ENCODE data around the gene KANK4. TPM values are rescaled to one million over a fixed set of nuclear protein-coding genes. Genes with fewer than 3 reads are reported as not detected.

KANK4 gene
- polyA plus RNA-seq (ENCODE audit: insufficient read length), result 10.1 TPM

DNA sequence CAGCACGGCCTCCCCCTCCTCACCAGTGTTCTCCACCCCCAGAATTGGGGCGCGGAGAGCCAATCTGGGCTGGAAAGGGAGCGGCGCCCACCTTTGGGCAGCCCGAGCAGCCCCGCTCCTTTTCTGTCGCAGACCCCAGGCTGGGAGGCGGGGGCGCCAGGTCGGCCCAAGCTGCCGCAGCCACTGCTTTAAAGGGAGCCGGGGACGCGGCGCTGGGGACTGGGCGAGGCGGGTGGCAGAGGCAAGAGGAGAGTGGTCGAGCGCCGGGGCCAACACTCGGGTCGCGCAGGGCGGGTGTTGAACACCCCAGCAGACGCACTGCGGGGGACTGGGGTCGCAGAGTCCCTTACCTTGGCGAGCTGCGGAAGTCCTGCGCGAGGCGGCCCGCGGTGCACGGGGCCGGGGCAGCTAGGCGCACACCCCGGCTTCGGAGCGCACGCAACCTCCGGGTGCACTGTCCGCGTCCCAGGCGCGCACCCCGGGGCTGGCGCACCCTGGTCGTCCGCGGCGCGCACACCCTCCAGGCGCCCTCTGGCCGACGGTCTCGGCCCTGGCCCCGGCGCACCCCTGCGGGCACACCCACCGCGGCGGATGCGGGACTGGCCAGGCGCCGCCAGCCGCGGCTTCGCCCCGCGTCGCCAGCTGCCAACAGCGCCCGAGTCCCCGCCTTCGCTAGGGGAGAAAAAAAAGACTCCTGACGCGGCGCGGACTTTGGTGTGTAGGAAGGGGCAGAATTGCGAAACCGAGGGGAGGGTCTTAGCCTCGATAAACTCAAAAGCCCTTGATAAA is at the start of gene KANK4:
Gene KANK4 (minus strand): TSS at position 679 of the 789 bp plus-strand sequence. CDS start 37,870 bp downstream, outside the sequence.
- DNase-seq (ENCODE audit: low read depth), result no peak

DNA sequence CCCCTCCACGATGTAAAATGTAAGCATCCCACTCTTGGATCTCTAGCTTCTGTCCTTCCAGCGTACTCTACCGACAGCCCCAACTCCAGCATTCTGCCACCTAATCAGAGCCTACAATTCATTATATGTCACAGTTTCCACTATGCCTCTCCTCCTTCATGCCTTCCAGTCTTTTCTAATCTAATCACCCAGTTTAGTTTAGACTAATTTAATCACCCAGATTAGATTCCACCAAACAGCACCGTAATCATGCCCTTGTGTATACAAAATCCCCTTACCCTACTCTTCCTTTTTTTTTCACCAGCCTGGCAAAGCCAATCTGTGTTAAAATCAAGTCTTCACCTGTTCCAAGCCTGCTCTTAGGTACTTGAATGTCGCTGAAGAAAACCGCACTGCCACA is 49.8 kb upstream of the KANK4 start:
- no peak for DNase-seq (ENCODE audit: low read depth)

GRCh38 chr1:62367005-62367557 is 47.8 kb upstream of the KANK4 start:
- no peak for DNase-seq (ENCODE audit: low read depth)

DNA sequence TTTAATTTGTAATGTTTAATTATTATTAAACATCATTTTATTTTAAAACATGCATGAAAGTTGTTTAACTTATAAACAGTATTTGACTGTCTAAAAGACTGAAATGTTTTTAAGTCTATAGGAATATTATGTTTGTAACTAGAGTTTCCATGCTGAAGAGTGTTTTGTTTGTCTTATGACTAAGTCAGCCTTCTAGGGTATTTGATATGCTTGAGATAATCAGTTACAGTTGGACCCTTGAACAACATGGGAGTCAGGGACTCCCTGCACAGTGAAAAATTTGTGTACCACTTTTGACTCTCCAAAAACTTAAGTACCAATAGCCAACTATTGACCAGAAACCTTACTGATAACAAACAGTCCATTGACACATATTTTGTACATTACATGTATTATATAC is 45.5 kb upstream of the KANK4 start:
- DNase-seq (ENCODE audit: low read depth), result no peak

GRCh38 chr1:62362926-62363325 is 43.7 kb upstream of the KANK4 start:
- no peak for DNase-seq (ENCODE audit: low read depth)

- DNase-seq (ENCODE audit: low read depth), result no peak
Observed at GRCh38 chr1:62362061-62362917, 43.1 kb upstream of the KANK4 start.

- no peak for DNase-seq (ENCODE audit: low read depth)
Observed at GRCh38 chr1:62361431-62361830, 42.2 kb upstream of the KANK4 start.

DNA sequence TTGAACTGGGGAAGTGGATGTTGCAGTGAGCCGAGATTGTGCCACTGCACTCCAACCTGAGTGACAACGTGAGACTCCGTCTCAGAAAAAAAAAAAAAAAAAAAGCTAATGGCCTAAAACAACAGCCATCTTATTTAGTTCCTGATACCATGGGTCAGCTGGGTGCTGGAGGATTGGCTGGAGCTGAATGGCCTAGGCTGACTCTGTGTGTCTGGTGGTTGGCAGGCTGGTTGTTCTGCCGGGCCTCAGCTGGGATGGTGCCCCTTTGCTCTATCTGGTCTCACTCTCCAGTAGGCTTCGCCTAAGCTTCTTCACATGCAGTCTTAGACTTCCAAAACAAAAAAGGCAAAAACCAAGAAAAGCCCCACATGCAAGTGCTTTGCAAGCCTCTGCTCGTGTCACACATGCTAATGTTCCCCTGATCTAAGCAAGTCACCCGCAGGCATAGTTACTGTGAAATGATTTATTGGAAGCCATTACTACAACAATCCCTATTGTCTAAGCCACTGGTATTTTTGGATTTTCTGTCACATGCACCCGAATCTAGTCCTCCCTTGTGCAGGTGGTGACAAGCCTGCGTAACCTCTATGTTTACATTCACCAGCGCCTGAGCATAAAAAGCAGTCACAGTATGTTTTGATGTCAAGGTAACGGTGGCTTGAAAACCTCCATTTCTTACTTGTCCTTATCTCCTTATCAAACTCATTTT is 39.6 kb upstream of the KANK4 start:
- no peak for DNase-seq (ENCODE audit: low read depth)

- DNase-seq (ENCODE audit: low read depth), result no peak
Observed at GRCh38 chr1:62357916-62358315, 38.7 kb upstream of the KANK4 start.

- no peak for DNase-seq (ENCODE audit: low read depth)
Observed at GRCh38 chr1:62356257-62356835, 37.1 kb upstream of the KANK4 start.

- DNase-seq (ENCODE audit: low read depth), result no peak
Observed at GRCh38 chr1:62355095-62355494, 35.9 kb upstream of the KANK4 start.

DNA sequence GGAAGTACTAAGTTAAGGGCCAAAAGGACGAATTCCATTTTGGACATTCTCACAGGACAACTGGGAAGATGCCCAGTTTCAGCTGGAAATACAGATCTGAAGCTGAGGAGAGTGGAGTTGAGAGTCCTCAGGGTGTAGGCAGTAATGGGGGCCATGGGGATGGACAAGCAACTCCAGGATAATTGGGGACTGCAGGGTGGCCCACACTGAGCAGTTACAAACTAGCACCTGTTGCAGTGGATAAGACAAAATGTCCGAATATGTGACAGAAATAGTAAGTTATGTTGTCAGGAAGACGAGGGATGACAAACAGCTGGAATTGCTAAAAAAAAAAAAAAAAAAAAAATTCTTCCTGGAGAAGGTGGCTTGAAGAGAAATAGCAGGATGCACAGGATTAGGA is 34.6 kb upstream of the KANK4 start:
- no peak for DNase-seq (ENCODE audit: low read depth)

DNA sequence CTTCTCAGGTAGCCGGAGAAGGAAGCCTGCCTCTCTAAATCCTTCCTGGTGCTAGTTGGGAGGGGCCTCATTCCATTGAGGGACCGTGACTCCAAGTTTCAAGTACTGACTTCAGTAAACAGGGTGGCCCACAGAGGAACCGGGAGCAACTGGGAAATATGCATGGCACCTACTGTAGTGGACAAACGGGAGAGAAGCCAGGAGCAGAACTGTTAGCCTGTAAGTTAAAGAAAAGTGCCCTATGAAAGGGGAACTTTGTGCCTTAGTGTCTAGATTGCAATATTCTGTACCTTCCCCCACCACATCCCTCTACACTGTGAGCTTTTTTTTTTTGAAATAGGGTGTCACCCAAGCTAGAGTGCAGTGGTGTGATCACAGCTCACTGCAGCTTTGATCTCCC is 33.2 kb upstream of the KANK4 start:
- no peak for DNase-seq (ENCODE audit: low read depth)

GRCh38 chr1:62349470-62350233 is 30.4 kb upstream of the KANK4 start:
- no peak for DNase-seq (ENCODE audit: low read depth)

DNA sequence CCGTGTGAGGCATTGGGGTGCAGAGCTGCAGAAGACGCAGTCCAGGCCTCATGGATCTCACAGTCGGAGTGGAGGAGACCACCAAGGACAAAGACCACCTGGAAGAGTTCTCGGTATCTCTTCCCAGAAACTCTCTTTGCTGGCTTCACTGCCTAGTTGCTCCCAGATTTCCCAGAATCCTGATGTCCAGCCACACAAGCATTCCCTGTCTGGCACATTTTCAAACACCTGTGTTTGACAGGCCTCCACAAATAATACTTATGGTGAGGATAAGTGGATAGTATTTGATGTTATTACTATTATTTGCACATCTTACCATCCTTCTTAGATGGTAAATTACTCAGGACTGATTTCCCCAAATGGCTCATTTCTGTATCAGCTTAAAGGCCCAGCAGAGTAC is 27.7 kb upstream of the KANK4 start:
- no peak for DNase-seq (ENCODE audit: low read depth)

DNA sequence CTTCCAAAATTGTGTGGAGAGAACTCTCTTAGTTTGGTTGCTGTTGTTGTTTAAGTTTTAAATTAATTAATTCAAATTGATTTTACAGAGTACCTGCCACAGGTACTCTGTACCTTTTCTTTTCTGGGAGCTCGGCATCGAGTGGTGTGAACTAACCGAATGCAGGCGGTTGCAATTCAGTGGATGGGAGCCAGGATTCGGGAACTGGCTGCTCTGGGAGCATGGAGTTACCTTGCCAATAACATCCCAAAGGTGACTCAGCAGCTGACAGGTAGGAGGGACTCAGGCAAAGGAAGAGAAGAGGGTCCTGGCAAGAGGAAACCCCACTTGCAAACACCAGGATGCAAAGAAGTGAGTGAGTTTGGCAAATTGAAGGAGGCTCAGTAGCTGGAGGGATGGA is 24.7 kb upstream of the KANK4 start:
- DNase-seq (ENCODE audit: low read depth), result no peak

DNA sequence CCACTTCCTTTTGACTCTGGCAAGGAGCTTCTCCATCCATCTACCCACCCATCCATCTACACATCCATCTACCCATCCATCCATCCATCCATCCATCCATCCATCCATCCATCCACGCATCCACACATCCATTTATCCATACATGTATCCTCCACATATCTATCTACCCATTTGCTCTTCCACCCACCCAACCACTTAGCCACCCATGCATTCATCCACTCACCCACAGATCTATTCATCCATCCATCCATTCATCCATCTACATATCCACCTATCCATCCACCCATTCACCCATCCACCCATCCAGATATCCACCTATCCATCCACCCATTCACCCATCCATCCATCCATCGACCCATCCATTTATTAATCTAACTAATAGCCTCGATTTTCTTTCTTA is 23.0 kb upstream of the KANK4 start:
- no peak for DNase-seq (ENCODE audit: low read depth)

DNA sequence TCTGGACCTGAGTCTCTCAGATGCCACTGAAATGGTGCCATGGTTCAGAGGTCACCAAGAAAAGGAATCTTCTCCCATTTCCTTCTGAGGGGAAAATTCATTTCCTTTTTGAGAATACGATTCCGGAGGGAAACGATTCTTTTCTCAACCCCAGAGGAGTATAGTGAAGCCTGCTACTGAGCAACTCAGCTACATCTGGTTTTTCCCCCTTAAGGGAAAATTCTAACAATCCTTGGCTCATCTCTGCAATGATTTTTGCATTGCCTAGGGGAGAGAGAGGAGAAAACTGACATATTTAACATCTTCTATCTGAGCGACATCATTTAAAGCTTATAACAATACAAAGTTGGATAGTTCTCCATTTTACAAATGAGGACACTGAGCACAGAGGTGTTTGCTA is 22.4 kb upstream of the KANK4 start:
- no peak for DNase-seq (ENCODE audit: low read depth)

DNA sequence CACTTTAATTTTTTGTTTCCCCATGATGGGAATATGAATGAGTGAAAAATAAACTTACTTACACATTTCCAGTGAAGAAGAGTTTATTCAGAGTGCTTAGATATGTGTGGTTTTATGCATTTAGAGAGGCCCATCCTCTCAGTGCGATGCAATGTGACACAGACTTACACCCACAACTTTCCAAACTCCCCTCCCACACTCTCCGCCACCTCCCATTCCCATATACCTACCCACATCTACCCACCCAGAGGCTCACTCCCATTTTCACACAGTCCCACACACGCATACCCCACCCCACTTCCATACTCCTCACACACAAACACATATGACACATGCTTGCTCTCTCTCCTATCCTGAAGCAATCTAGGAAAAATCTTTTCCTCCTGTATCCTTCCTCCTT is 21.9 kb upstream of the KANK4 start:
- no peak for DNase-seq (ENCODE audit: low read depth)

DNA sequence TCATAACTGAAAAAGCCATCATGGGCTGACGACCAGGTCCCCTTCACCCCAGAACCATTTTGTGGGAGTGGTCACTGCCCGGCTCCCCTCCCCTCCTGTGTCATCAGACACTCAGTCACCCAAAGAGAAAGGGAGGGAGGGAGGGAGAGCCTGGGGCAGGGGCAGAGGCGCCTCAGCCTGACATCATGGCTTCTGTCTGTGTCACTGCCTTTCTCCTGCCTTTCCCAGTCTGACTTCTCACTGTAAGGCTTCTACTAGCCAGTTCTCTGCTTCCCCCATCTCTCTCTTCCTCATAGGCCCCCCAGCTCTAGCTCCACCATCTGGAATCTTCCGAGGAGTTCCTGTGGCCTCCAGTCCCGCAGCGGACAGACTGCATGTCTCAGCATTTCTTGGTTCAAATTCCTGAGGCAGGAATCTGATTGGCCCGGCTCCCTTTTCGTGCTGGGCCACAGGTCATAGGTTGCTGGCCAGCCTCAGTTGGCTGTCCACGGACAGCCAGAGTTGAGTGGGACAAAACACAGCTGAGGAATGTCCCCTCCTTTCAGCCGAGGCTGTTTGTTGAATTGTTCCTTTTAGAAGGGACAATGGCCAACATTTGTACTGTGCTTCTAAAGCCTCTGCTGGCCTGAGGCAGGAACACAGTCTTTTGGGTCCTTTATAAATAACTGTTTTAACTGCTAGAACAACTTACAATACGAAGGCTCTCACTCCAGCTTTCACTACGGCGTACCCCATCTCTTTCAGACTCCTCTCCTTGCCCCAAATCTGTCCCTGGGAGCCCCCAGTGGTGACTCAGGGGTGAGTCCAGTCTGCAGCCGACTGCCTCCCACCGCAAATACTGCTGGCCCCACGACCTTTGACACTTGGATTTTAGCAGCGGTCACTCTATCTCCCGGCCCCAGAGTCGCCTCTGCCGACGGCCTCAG is 18.7 kb upstream of the KANK4 start:
- peak; percentile 36 for DNase-seq (ENCODE audit: low read depth)

All from forelimb muscle (tissue), 1 donor.